ENCODE measurements around the gene AMMECR1. TPM values are rescaled to one million over a fixed set of nuclear protein-coding genes. Genes with fewer than 3 reads are reported as not detected.

Gene AMMECR1
- total RNA-seq (1 to 10 TPM in 3 of 4 donors, under 1 TPM in 1; 0.82 to 2.4 (median 1.4) TPM), polyA plus RNA-seq (1 to 10 TPM in 1 of 3 donors, under 1 TPM in 2; 0.69 to 1.4 (median 0.76) TPM)
- long read RNA-seq, donor 1 = 0 reads
- long read RNA-seq, donor 2, full-length matches to known transcripts = 4 of 6 reads
- long read RNA-seq, donor 2, partial matches to known transcripts = 0 of 6 reads
- long read RNA-seq, donor 2, other reads (novel, unspliced or antisense) = 2 of 6 reads

DNA sequence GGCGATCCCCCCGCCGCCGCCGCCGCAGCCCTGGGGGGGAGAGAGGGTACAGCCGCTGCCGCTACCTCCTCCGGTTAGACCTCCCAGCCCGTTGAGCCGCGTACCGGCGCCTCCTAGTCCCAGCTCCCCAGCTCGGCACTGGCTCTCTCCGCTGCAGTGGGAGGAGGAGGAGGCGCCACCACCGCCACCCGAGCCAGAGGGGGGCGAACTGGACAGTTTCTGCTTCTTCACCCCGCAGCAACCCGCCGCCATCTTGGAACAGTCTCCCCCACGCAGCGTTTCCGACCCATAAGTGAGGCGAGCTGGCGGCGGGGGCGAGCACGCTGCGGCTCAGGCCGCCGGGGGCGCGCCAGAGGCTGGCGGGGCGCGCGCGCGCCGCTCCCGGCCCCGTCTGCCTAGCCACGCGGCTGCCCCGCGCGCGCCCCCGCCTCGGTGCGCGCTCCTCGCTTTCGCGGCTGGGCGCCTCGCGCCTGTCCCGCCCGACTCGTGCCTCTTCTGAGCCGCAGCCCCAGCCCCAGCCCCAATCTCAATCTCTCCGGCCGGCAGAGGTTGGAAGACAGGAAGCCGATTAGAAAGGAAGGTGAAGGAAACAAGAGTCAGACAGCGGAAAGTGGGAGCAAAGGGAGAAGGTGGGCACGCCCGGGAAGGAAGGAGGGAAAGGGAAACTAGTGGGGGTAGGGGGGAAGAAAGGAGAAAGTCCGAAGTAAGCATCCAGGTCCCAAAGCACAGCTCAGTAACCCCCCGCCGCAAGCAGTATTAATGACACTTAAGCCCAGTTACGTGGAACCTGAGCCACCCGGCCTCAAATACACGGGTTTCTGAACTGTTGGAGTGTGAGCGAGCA, at the start of gene AMMECR1:
TSS of gene AMMECR1 (minus strand) at position 266 of the 844 bp plus-strand sequence. CDS start at position 252, 14 bp downstream.
- TF ChIP-seq, protein P1, sequence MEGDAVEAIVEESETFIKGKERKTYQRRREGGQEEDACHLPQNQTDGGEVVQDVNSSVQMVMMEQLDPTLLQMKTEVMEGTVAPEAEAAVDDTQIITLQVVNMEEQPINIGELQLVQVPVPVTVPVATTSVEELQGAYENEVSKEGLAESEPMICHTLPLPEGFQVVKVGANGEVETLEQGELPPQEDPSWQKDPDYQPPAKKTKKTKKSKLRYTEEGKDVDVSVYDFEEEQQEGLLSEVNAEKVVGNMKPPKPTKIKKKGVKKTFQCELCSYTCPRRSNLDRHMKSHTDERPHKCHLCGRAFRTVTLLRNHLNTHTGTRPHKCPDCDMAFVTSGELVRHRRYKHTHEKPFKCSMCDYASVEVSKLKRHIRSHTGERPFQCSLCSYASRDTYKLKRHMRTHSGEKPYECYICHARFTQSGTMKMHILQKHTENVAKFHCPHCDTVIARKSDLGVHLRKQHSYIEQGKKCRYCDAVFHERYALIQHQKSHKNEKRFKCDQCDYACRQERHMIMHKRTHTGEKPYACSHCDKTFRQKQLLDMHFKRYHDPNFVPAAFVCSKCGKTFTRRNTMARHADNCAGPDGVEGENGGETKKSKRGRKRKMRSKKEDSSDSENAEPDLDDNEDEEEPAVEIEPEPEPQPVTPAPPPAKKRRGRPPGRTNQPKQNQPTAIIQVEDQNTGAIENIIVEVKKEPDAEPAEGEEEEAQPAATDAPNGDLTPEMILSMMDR (IDR thresholded peaks at IDR 0.05) = no peak
- Histone ChIP-seq H3K9me3 (no peaks in the 10 kb centered on the region), H3K27ac (peak within 1 kb of the TSS; percentile 80), H3K36me3 (ENCODE audit: insufficient read depth in 1 of 2, low read depth in 1 of 2) (no peaks in the 10 kb centered on the region), H3K4me3 (peak within 1 kb of the TSS; percentile 74), H3K27me3 (ENCODE audit: insufficient read depth in 3 of 3, low read length in 2 of 3) (peaks cover 0 to 6% (median 0%) of the 10 kb centered on the region in 3 donors), H3K4me1 (no peaks in the 10 kb centered on the region)
- DNase-seq = peak; percentile 80 to 90
- WGBS, 3 donors = 0 to 21% (median 5%) methylated on average over 18 to 73 of the region's 78 CpGs
- peak; percentile 95 to 97 (median 97) for ATAC-seq
- intact Hi-C loops (cut with DNase I) = loop anchor here in 1 of 2 donors (10.0 kb wide), 1 partner anchor 153 kb away; no protein-coding TSS in a partner anchor

DNA sequence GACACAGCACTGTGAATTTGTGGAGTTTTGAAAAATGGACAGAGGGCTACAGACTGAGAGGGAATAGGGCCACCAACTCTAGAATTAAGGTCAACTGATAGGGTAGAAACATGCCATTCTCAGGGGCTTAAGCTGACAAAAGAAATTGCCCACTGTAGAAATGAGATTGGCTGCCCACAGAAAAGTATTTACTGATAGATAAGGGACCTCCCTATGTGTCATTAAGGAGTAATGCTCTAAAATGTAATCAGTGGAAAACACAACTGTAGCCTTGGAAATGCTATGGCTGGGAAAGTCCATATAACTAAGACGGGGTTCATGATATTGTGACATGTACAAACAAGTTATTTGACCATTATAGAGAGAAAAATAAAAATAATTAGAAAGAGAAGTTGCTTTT, 45.4 kb upstream of the AMMECR1 start:
- 71 to 100% (median 92%) methylated on average over 1 of the region's 1 CpG for WGBS, 3 donors
- intact Hi-C loops (cut with DNase I) = no loop called here
- Histone ChIP-seq H3K27ac (no peak overlapping the region), H3K36me3 (ENCODE audit: insufficient read depth in 1 of 2, low read depth in 1 of 2) (no peaks in the 10 kb centered on the region), H3K4me1 (no peaks in the 10 kb centered on the region), H3K4me3 (no peak overlapping the region), H3K9me3 (no peaks in the 10 kb centered on the region), H3K27me3 (ENCODE audit: insufficient read depth in 3 of 3, low read length in 2 of 3) (peaks cover 0 to 15% (median 0%) of the 10 kb centered on the region in 3 donors)
- TF ChIP-seq, protein P1 (IDR thresholded peaks at IDR 0.05) = no peak
- ATAC-seq = no peak
- DNase-seq = no peak

DNA sequence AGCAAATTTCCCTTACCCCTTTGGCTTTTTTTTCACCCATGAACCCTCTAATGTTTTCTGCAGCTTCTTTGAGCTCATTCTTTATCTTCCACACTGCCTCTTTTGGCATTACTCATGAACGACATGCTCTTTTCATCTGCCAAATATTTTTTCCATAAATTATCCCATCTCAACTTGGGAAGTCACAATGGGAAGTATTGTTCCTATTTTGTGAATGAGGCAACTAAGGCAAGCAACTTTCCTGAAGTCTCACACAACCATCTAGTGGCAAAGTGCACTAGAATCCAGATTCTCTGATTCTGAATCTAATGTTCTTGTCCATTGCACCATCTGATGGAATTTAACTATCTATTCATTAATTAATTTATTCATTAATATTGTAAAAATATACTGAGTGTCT, 41.4 kb upstream of the AMMECR1 start:
- no peaks in the 10 kb centered on the region for H3K36me3 ChIP-seq (ENCODE audit: insufficient read depth in 1 of 2, low read depth in 1 of 2)
- no peak for DNase-seq
- H3K27me3 ChIP-seq (ENCODE audit: insufficient read depth in 3 of 3, low read length in 2 of 3) = peaks cover 0 to 9% (median 0%) of the 10 kb centered on the region in 3 donors
- H3K4me1 ChIP-seq = no peaks in the 10 kb centered on the region
- peaks cover 6% of the 10 kb centered on the region for H3K9me3 ChIP-seq
- H3K27ac ChIP-seq = no peak overlapping the region
- no peak overlapping the region for H3K4me3 ChIP-seq
- TF ChIP-seq, protein P1 (IDR thresholded peaks at IDR 0.05) = no peak
- 10 to 23% (median 12%) methylated on average over 1 of the region's 1 CpG for WGBS, 3 donors
- no peak for ATAC-seq
- intact Hi-C loops (cut with DNase I) = no loop called here

DNA sequence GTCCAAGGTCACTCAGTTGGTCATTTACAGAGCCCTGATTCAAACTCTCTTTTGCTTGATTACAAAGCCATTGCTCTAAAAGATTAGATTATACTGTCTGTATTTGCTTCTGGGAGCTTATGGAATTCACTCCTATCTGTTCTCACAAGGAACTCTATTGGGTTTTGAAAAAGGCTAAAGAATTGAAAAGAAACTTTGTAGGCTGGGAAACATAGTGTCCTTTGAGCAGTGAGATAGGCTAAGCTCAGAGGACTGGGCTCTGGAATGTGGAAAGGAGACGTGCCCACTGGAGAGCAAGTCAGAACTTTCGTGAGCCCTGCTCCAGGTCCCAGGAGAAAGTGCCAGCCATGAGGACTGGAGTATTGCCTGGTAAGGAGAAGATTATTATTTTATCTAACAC, 40.7 kb upstream of the AMMECR1 start, which contains the start of gene RTL9:
TSS of gene RTL9 (plus strand) at position 301 of the 400 bp plus-strand sequence. CDS start 91,770 bp downstream, outside the sequence.
- Histone ChIP-seq H3K4me1 (no peaks in the 10 kb centered on the region), H3K4me3 (no peak within 1 kb of the TSS), H3K9me3 (peaks cover 6% of the 10 kb centered on the region), H3K36me3 (ENCODE audit: insufficient read depth in 1 of 2, low read depth in 1 of 2) (no peaks in the 10 kb centered on the region), H3K27ac (no peak within 1 kb of the TSS), H3K27me3 (ENCODE audit: insufficient read depth in 3 of 3, low read length in 2 of 3) (peaks cover 0 to 6% (median 0%) of the 10 kb centered on the region in 3 donors)
- intact Hi-C loops (cut with DNase I) = no loop called here
- DNase-seq = no peak
- 74 to 88% (median 75%) methylated on average over 2 of the region's 2 CpGs for WGBS, 3 donors
- ATAC-seq = no peak
- TF ChIP-seq, protein P1 (IDR thresholded peaks at IDR 0.05) = no peak

Measured in psoas muscle (tissue), 8 donors.